Measurements from ENCODE around the gene CUX1. TPM values are rescaled to one million over a fixed set of nuclear protein-coding genes. Genes with fewer than 3 reads are reported as not detected.

Gene CUX1
- total RNA-seq, 1 donor: 46.2 TPM

GRCh38 chr7:101900103-101900502 is 82.7 kb downstream of the CUX1 start:
- TF ChIP-seq CTCF (IDR thresholded peaks at IDR 0.05; ENCODE audit: insufficient read depth, low read depth, low read length): no peak
- H3K4me3 ChIP-seq (ENCODE audit: low read depth, low read length): peak overlapping the region; percentile 24
- no peak for DNase-seq (ENCODE audit: low read depth)

- TF ChIP-seq CTCF (IDR thresholded peaks at IDR 0.05; ENCODE audit: insufficient read depth, low read depth, low read length): no peak
- peak; percentile 50 for DNase-seq (ENCODE audit: low read depth)
- no peak overlapping the region for H3K4me3 ChIP-seq (ENCODE audit: low read depth, low read length)
These were observed 84.5 kb downstream of the CUX1 start for GRCh38 chr7:101901661-101902491.

DNA sequence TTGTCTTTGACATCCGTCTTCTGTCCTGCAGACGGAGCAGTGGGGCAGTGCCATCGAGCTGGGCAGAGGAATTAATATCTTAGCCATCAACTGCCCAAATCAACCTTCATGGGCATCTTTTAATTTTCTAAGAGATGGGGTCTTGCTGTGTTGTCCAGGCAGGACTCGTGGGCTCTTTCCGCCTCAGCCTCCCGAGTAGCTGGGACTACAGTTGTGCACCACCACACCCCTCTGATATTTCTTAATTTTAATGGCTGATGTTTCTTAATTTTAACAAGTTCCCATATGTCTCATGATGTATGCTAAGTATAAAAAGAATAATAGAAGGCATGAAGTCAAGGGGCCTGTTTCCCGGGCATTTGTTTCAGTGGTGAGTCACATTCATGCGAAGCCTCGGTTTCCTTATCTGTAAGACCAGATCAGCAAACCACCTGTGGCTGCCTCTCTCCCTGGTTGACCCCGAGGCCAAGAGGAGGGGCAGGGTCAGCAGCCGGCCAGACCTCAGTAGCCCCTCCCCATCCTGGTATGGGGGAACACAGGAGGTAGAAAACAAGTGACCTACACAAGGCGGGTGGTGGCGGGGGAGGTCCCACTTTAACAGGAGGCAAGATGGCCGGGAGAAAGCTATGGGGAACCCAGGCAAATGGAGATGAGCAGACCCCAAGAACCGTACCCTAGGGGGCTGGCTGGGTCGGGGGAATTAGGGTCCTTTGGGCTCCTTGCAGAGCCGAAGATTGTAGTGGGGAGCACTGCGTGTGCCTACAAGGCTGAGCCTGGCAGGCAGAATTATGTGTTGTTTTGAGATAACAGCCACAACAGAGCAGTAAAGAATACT is 85.5 kb downstream of the CUX1 start:
- TF ChIP-seq CTCF (IDR thresholded peaks at IDR 0.05; ENCODE audit: insufficient read depth, low read depth, low read length): no peak
- H3K4me3 ChIP-seq (ENCODE audit: low read depth, low read length): no peak overlapping the region
- DNase-seq (ENCODE audit: low read depth): peak; percentile 65

- no peak for DNase-seq (ENCODE audit: low read depth)
- no peak for TF ChIP-seq CTCF (IDR thresholded peaks at IDR 0.05; ENCODE audit: insufficient read depth, low read depth, low read length)
- H3K4me3 ChIP-seq (ENCODE audit: low read depth, low read length): no peak overlapping the region
These were observed 86.1 kb downstream of the CUX1 start for GRCh38 chr7:101903515-101903868.

DNA sequence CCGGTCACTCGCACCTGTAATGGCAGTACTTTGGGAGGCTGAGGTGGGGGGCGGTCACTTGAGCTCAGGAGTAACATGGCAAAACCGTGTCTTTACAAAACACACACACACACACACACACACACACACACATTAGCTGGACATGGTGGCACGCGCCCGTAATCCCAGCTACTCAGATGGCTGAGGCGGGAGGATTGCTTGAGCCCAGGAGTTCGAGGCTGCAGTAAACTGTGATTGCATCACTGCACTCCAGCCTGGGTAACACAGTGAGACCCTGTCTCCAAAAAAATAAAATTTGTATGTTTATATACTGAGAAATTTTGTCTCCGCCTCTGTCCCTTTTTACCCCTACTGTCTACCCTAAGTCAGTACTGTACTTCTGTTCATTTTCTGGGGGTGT is 86.6 kb downstream of the CUX1 start:
- TF ChIP-seq CTCF (IDR thresholded peaks at IDR 0.05; ENCODE audit: insufficient read depth, low read depth, low read length): no peak
- DNase-seq (ENCODE audit: low read depth): no peak
- H3K4me3 ChIP-seq (ENCODE audit: low read depth, low read length): no peak overlapping the region

GRCh38 chr7:101905203-101905865 is 87.9 kb downstream of the CUX1 start:
- DNase-seq (ENCODE audit: low read depth): peak; percentile 72
- no peak for TF ChIP-seq CTCF (IDR thresholded peaks at IDR 0.05; ENCODE audit: insufficient read depth, low read depth, low read length)
- no peak overlapping the region for H3K4me3 ChIP-seq (ENCODE audit: low read depth, low read length)

All from fibroblast of villous mesenchyme (primary cell).